ENCODE data around the gene BOLL. TPM values are rescaled to one million over a fixed set of nuclear protein-coding genes. Genes with fewer than 3 reads are reported as not detected.
A peak's percentile ranks its signal among the peaks of the same experiment; 100 is the strongest.
"Not testable (repeated sequence)": the region's sequence is repeated elsewhere in the genome, so short reads cannot be mapped to it uniquely, and the experiment has no call there.

Gene BOLL, protein sequence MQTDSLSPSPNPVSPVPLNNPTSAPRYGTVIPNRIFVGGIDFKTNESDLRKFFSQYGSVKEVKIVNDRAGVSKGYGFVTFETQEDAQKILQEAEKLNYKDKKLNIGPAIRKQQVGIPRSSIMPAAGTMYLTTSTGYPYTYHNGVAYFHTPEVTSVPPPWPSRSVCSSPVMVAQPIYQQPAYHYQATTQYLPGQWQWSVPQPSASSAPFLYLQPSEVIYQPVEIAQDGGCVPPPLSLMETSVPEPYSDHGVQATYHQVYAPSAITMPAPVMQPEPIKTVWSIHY
- not detected for total RNA-seq
- long read RNA-seq, partial matches to known transcripts, result 0 of 1 reads
- long read RNA-seq, other reads (novel, unspliced or antisense), result 1 of 1 reads

DNA sequence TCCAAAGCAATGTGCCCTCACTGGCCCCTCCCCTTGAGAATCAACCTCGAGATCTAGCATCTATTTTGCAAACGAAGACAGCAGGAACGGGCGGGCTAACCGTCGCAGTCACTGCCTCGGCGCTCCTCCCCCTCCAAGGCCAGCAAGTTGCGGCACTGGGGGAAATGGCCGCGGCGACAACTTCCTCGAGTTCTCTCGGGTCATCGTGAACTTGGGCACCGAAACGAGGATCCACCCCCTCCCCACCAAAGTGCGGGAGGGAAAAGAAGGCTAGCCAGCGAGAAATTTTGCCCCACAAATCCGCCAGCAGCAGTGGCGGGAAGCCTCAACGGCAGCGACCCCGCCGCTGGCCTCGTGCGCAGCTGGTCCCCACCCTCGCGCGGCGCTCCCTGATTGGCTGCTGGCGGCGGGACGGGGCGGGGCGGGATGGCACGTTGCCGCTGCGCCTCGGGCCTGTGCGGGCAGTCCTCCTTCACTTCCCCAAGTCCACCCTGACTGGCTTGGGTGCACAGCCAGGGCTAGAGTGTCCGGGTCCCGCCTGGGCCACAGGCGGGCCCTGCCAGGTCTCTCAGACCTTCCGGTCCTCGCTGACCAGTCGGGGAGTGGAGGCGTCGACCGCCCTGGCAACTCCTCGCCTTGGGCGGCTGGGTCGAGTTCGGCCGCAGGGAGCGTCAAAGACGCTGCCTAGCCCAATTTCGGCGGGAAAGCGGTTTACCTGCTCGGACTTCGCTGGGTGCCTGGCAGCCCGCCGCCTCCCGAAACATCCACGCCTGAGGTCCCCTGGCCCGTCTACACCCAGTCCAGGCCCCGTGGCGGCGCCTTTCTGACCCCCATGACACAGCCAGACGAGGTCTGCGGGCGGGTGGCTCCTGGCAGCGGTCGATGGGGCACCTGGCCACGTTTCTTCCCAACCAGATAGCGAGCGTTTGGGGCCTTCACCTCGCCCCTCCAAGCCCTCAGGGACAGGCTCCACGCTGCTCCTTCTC is at the start of gene BOLL:
Gene BOLL (minus strand): TSS at position 364 of the 986 bp plus-strand sequence. CDS start 3,469 bp downstream, outside the sequence.
- intact Hi-C loops (cut with DNase I), result no loop called here
- no peak for DNase-seq (ENCODE audit: low spot score)

DNA sequence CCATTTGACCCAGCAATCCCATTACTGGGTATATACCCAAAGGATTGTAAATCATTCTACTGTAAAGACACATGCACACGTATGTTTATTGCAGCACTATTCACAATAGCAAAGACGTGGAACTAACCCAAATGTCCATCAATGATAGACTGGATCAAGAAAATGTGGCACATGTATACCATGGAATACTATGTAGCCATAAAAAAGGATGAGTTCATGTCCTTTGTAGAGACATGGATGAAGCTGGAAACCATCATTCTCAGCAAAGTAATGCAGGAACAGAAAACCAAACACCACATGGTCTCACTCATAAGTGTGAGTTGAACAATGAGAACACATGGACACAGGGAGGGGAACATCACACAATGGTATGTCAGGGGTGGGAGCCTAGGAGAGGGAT is 49.7 kb upstream of the BOLL start:
- DNase-seq (ENCODE audit: low spot score); intact Hi-C loops (cut with DNase I): not testable (repeated sequence)

DNA sequence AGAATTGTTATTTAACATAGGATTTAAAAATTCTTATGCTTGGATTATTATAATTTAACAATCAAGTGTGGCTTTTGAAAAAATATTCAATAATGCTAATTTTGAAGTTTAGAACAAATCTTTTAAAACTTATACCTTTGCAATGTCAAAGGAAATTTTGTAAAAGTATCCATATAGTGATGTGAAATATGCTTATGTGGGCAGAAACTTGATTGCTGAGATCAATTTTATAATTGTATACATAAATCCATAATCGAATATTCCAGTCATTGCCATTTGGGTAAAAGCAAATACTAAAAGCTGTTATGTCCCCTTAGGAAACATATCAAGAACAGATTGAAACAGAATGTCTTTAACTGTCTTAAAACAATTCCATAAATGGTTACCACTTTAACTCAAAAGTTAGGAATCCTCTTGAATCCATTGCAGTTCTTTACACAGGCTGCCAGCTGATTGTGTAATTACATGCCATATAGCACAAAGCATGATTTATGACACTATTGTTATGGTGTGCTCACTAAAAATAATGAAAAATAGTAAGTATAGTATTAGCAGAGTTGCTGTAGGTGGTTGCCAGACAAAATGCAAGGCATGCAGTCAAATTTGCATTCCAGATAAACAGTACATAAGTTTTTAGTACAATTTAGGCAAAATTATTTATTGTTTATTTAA is 43.5 kb upstream of the BOLL start:
- intact Hi-C loops (cut with DNase I), result no loop called here
- DNase-seq (ENCODE audit: low spot score), result no peak

DNA sequence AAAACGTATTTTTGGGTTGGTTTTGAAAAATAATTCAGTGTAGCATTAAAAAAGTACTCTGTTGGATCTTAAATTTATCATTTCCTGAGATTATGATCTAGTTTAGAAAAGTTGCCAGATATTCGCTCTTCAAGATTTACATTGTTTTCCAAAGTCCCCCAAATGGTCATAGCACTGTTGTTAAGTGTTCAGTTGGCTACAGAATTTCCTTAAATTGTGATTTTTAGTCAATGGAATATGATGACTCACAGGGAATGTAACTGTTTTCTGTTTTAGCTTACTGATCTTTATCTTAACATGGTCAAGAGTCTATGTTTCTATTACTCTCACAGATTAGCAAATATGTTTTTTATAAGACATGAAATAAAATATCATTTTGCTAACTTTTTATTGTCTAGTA is 42.5 kb upstream of the BOLL start:
- intact Hi-C loops (cut with DNase I), result no loop called here
- DNase-seq (ENCODE audit: low spot score), result no peak

DNA sequence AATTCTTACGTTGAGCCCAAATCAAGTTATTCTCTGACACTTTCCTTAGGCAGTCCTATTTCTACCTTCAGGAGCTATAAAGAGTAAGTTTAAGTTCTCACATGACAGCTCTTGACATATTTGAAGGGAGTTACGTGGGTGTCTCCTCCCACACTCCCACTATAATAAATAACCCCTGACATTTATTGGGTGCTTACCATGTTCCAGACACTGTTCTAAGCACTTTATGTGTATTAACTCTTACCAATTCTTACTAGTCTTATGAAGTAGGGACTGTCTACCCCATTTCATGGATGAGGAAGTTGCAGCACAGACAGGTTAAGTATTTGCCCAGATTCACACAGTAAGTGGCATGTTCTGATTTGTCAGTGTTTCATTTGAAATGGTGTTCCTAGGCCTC is 37.2 kb upstream of the BOLL start:
- intact Hi-C loops (cut with DNase I), result no loop called here
- DNase-seq (ENCODE audit: low spot score), result no peak

DNA sequence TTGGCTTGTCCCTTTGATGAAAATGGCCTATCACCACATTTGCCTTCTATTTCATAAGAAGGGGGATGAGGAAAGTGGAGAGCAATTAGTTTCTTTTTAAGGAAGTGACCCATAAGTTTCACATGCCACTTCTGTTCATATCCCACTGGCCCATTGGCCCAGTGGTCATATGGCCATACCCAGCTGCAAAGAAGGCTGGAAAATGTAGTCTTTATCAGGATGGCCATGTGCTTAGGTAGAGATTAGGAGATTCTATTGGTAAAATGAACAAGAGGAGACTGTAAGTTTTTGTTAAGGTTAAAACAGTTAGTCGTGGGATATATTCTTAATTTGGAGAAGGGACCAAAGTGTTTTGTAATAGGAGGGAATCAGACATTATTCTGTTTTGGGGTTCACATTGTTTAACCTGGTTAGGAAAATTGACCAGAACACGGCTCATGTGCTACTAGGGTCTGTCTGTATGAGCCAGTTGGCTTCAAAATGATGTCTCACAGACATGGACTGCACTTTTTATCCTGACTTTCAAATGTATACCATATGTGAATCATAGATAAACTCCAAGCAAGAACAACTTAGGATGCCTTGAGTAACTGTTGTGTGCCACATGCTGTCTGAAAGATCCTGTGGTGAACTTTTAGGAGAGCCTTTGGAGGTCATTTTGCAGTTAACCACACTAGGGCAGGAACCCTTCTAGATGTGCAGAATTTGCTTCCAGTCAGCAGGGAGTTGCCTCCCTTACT is 36.6 kb upstream of the BOLL start:
- intact Hi-C loops (cut with DNase I), result no loop called here
- DNase-seq (ENCODE audit: low spot score), result no peak

DNA sequence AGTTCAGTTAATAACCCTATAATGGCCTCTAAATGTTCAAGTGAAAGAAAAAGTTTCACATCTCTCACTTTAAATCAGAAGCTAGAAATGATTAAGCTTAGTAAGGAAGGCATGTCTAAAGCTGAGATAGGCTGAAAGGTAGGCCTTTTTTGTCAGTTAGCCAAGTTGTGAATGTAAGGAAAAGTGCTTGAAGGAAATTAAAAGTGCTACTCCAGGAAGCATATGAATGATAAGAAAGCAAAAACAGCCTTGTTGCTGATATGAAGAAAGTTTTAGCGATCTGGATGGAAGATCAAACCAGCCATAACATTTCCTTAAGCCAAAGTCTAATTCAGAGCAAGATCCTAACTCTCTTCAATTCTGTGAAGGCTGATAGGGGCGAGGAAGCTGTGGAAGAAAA is 29.4 kb upstream of the BOLL start:
- intact Hi-C loops (cut with DNase I), result no loop called here
- DNase-seq (ENCODE audit: low spot score), result no peak

DNA sequence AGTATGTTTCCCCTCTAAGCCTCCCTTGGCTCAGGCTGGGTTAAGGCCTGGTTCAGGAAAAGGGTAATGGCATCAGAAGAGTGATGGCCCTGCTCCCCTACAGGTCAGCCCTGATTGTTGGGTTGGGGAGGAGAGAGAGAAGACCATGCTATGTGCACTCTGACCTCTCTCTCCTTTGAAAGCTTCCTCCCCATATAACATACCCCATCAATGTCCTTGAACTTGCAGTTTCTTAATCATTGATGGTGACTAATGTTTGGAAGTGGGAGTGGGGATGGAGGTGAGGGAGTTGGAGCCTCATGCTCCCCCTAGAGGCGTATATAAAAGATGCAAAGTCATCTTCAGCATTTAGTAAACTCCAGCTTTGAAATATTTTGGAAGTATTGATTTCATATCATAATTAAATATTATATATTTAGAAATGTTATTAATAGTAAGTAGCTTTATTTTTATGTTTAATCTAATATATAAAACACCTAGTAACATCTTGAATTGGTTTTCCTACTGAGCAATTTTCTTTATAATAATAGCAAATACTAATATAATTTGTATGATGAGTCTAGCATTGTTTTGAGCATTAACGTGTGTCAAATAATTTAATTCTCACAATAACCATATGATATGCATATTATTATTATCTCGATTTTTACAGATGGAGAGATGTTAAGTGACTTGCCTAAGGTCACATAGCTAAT is 28.1 kb upstream of the BOLL start:
- intact Hi-C loops (cut with DNase I), result no loop called here
- DNase-seq (ENCODE audit: low spot score), result no peak

- intact Hi-C loops (cut with DNase I), result no loop called here
- DNase-seq (ENCODE audit: low spot score), result no peak
Observed at GRCh38 chr2:197810491-197810890, 25.4 kb upstream of the BOLL start.

DNA sequence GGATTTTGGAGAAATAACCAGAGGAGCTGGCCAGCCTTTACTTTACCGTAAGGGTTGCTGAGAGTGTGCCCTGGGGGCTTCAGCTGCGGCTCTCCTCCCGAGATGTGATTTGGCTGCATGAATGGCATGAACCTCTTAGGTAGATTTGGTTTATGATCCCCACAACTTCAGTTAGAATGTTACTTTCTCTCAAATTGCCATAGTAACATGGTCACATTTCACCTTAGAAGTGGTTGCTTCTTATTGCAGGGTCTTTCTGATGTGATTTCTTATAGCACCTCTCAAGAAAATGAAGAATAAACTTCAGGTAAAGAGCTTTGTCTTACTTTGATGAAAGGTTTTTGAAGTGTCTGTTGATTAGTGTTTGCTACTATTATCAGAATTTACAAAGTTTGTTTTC is 24.9 kb upstream of the BOLL start:
- intact Hi-C loops (cut with DNase I), result no loop called here
- no peak for DNase-seq (ENCODE audit: low spot score)

- DNase-seq (ENCODE audit: low spot score), result no peak
- intact Hi-C loops (cut with DNase I), result loop anchor here (5.0 kb wide), 1 partner anchor 73 kb away; no protein-coding TSS in a partner anchor
Observed at GRCh38 chr2:197809064-197809463, 23.9 kb upstream of the BOLL start.

DNA sequence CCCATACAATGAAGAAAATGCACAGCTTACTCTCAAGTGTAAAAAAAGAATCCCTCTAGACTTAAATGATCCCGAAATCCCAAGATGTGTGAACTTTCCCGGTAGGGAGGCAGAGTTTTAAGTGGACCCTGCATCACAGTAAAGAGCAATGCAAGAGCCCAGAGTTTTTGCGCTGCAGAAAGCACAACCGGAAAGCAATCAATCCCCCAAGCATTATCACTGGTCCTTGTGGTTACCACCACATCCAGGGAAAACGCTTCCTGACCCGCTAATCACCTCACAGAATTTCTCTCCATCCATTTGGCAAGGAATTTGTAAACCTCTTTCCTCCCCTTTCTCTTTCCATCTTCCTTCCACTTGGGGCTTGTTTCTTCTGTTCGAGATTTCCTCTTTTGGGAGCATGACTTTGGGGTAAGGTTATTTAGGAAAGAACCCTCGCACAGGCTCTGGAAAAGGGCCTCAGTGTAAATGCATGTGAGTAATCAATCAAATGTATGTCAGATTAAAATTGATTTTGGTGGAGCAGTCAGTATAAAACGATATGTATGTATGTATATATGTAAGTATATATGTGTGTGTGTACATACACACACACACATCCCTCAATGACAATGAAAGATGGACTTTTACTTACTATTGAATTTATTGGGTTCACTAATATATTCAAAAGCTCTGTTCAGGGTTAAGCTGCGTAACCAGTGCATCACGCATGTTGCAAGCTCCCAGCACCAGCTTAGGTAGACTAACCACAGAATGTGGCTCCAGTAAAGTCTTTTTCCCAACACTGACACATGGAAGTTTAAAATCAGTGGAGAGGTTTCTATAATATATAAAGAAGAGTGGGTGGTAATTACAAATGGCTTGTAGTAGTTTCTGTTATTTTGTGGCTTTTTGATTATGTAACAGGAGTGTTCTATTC is 20.9 kb upstream of the BOLL start:
- no peak for DNase-seq (ENCODE audit: low spot score)
- intact Hi-C loops (cut with DNase I), result loop anchor here (2.0 to 5.0 kb wide), 3 partner anchors 76 to 321 kb away; no protein-coding TSS in a partner anchor

DNA sequence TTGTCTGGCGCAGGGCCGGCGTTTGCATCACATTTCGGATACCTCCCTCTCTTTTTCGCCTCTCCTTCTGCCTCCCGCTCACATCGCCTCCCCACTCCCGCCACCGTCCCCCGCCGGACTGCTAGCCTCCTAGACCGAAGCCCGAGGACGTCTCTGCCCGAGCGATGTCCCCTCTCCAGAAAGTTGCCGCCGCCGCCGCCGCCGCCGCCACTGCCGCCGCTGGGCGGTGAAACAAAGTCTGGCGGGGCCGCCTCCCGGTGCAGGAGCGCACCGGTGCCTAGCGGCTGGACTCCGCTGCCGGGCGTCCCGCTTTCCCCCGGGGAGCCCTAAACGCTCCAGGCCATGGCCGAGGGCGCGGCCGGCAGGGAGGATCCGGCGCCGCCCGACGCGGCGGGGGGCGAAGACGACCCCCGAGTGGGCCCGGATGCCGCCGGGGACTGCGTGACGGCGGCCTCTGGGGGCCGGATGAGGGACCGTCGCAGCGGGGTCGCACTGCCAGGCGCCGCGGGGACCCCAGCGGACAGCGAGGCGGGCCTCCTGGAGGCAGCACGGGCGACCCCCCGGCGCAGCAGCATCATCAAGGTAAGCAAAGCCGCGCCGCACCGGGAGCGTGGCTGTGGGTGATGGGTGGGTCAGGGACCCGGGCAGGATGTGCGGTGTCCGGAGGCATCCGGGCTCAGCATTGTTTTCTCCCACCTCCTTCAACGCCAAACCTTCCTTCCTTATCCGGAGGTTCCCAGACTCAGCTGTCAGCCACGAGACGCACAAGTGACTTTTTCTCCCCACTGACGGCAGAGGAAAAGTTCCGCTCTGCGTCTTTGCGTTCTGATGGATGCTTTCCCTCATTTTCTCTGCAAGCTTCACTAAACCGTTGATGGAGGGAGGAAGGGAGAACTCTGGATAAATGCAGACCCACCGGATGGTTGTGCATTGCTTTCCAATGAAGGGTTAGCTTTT is 19.9 kb upstream of the BOLL start:
- intact Hi-C loops (cut with DNase I), result loop anchor here (2.0 to 5.0 kb wide), 3 partner anchors 77 to 322 kb away; no protein-coding TSS in a partner anchor
- peak; percentile 80 for DNase-seq (ENCODE audit: low spot score)

DNA sequence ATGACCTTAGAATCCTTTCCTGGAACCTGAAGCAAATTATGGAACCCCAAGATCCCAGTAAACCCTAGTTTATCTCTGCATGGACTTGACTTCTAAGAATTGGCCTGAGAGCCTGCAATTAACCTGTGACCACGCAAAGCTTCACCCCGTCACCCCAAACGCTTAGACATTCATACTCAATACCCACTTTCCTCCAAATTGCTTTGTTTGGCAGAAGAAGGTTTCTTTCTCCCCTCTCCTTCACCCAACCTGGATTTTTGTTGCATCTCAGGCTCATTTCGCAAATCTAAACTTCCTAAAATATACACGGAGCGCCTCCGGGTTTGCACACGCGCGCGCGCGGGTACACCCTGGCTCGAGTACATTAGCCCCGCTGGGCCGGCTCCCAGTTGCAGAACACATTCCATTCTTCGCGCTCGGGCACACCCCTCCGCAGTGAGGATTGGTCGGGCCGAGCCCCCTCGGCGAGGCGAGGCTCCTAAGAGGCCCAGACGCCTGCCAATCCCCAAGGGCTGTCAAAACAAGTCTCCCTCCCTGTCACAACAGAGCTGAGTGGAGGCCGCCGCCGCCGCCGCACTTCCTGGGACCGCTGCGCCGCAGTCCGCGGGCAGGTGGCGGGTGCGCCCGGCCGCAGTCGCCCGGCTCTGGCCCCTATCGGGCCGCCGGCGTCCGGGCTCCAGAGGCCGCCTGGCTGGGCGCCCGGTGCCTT is 19.1 kb upstream of the BOLL start, which contains the start of gene PLCL1:
Gene PLCL1 (plus strand): TSS at position 545 of the 709 bp plus-strand sequence.
- peak; percentile 97 for DNase-seq (ENCODE audit: low spot score)
- intact Hi-C loops (cut with DNase I), result loop anchor here (2.0 kb wide), 2 partner anchors 149 to 323 kb away; no protein-coding TSS in a partner anchor

DNA sequence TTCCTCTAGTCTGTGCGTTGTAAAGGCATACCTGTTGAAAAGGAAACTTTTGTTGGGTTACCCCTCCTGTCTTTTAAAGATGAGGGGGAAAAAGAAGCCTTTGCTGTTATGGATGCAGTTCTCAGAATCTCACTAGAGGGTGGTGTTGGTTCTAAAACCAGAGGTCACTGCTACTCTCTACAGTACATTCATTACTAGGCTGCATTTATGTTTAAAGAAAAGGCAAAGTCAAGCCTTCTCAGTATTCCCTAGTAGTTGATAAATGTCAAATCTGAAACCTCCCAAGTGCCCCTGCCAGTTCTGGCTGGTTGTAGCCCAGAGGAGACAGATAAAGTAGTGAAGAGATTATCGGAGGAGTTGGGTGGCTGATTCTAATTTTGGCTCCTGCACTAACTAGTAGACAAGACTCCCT is 17.9 kb upstream of the BOLL start:
- DNase-seq (ENCODE audit: low spot score), result no peak
- intact Hi-C loops (cut with DNase I), result loop anchor here (2.0 kb wide), 2 partner anchors 252 to 494 kb away; no protein-coding TSS in a partner anchor

- DNase-seq (ENCODE audit: low spot score), result no peak
- intact Hi-C loops (cut with DNase I), result no loop called here
Observed at GRCh38 chr2:197801033-197801432, 15.9 kb upstream of the BOLL start.
